BE2C (cell line): Measurements from ENCODE around the gene PARD3B.

Source experiments
- DNase-seq: peaks from one replicate; pipeline ENCODE4 v3.0.0-alpha.2; 2020
- H3K27me3 ChIP-seq: fragments of 250-450 bp; sonication (Bioruptor Pico); 2 replicates; pipeline ENCODE4 v1.5.1; 2020; ENCODE audit warnings: mild to moderate bottlenecking
- H3K36me3 ChIP-seq: fragments of 250-450 bp; sonication (Bioruptor Pico); 2 replicates; pipeline ENCODE4 v1.5.1; 2020; ENCODE audit warnings: mild to moderate bottlenecking
- H3K4me1 ChIP-seq: fragments of 250-450 bp; sonication (Bioruptor Pico); 2 replicates; pipeline ENCODE4 v1.5.1; 2020
- H3K4me3 ChIP-seq: 2 replicates; pipeline ENCODE4 v1.5.1; 2011; ENCODE audit warnings: low read depth, low read length
- H3K9me3 ChIP-seq: fragments of 250-450 bp; sonication (Bioruptor Pico); 2 replicates; pipeline ENCODE4 v1.5.1; 2020
- CTCF ChIP-seq: IDR thresholded peaks from 2 replicates; pipeline ENCODE4 v1.5.1; 2012; ENCODE audit warnings: mild to moderate bottlenecking, low read depth, low read length

The PARD3B gene

GRCh38 chr2:205427112-205427511, 881.8 kb downstream of the PARD3B start:
- no peaks in the 10 kb centered on the region; the same call in 1 of the 2 replicates for H3K9me3 ChIP-seq
- H3K27me3 ChIP-seq = no peaks in the 10 kb centered on the region
- H3K4me3 ChIP-seq = no peak overlapping the region
- no peak for DNase-seq
- peaks cover under 1% of the 10 kb centered on the region for H3K4me1 ChIP-seq
- no peak for TF ChIP-seq CTCF
- no peaks in the 10 kb centered on the region for H3K36me3 ChIP-seq

- Histone ChIP-seq H3K36me3 (no peaks in the 10 kb centered on the region), H3K27me3 (no peaks in the 10 kb centered on the region), H3K4me3 (no peak overlapping the region), H3K4me1 (peaks cover 3% of the 10 kb centered on the region), H3K9me3 (no peaks in the 10 kb centered on the region; the same call in 1 of the 2 replicates)
- DNase-seq = no peak
- TF ChIP-seq CTCF = no peak
Observed at GRCh38 chr2:205428811-205429210, 883.5 kb downstream of the PARD3B start.

- no peak for DNase-seq
- H3K27me3 ChIP-seq = no peaks in the 10 kb centered on the region
- H3K4me1 ChIP-seq = peaks cover 10% of the 10 kb centered on the region
- H3K36me3 ChIP-seq = no peaks in the 10 kb centered on the region
- TF ChIP-seq CTCF = no peak
- H3K9me3 ChIP-seq = no peaks in the 10 kb centered on the region
- H3K4me3 ChIP-seq = no peak overlapping the region
Observed at GRCh38 chr2:205435970-205436369, 890.7 kb downstream of the PARD3B start.

- DNase-seq = no peak
- Histone ChIP-seq H3K4me3 (no peak overlapping the region), H3K27me3 (no peaks in the 10 kb centered on the region), H3K4me1 (peaks cover 7% of the 10 kb centered on the region), H3K36me3 (no peaks in the 10 kb centered on the region), H3K9me3 (no peaks in the 10 kb centered on the region)
- 0 out of 2 replicates have a peak, but pooled peaks have one; percentile 1 for TF ChIP-seq CTCF
Observed at GRCh38 chr2:205438241-205438640, 893.0 kb downstream of the PARD3B start.

GRCh38 chr2:205439621-205440020, 894.3 kb downstream of the PARD3B start:
- no peak for DNase-seq

GRCh38 chr2:205441524-205441923, 896.2 kb downstream of the PARD3B start:
- Histone ChIP-seq H3K36me3 (no peaks in the 10 kb centered on the region), H3K9me3 (no peaks in the 10 kb centered on the region), H3K4me3 (no peak overlapping the region), H3K4me1 (peaks cover 7% of the 10 kb centered on the region), H3K27me3 (no peaks in the 10 kb centered on the region)
- no peak for TF ChIP-seq CTCF
- DNase-seq = no peak

More at GRCh38 chr2:205439621-205440020, 894.3 kb downstream of the PARD3B start:
- H3K4me3 ChIP-seq = no peak overlapping the region
- no peaks in the 10 kb centered on the region for H3K36me3 ChIP-seq
- TF ChIP-seq CTCF = no peak
- H3K27me3 ChIP-seq = no peaks in the 10 kb centered on the region
- peaks cover 7% of the 10 kb centered on the region for H3K4me1 ChIP-seq
- no peaks in the 10 kb centered on the region for H3K9me3 ChIP-seq
